ENCODE measurements around the gene LAD1.
A peak's percentile ranks its signal among the peaks of the same experiment; 100 is the strongest.

LAD1 gene, protein sequence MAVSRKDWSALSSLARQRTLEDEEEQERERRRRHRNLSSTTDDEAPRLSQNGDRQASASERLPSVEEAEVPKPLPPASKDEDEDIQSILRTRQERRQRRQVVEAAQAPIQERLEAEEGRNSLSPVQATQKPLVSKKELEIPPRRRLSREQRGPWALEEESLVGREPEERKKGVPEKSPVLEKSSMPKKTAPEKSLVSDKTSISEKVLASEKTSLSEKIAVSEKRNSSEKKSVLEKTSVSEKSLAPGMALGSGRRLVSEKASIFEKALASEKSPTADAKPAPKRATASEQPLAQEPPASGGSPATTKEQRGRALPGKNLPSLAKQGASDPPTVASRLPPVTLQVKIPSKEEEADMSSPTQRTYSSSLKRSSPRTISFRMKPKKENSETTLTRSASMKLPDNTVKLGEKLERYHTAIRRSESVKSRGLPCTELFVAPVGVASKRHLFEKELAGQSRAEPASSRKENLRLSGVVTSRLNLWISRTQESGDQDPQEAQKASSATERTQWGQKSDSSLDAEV

DNA sequence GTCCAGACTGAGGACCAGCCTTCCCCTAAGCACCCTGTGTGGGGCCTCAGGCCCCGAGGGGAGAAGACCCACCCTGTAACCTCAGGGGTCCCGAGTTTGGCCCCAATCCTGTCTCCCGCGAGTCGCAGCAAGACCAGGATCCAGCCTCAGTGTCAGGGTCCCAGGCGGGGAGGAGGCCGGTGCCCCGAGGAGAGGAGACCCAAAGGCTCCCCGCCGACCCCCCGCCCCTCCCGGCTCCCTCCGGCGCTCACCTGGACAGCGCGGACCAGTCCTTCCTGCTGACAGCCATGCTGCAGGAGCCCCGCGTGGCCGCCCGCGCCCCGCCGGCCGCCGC lies at the start of gene LAD1:
TSS of gene LAD1 (minus strand) at position 307 of the 334 bp plus-strand sequence. CDS start at position 289, 18 bp downstream.
- DNase-seq = no peak

DNA sequence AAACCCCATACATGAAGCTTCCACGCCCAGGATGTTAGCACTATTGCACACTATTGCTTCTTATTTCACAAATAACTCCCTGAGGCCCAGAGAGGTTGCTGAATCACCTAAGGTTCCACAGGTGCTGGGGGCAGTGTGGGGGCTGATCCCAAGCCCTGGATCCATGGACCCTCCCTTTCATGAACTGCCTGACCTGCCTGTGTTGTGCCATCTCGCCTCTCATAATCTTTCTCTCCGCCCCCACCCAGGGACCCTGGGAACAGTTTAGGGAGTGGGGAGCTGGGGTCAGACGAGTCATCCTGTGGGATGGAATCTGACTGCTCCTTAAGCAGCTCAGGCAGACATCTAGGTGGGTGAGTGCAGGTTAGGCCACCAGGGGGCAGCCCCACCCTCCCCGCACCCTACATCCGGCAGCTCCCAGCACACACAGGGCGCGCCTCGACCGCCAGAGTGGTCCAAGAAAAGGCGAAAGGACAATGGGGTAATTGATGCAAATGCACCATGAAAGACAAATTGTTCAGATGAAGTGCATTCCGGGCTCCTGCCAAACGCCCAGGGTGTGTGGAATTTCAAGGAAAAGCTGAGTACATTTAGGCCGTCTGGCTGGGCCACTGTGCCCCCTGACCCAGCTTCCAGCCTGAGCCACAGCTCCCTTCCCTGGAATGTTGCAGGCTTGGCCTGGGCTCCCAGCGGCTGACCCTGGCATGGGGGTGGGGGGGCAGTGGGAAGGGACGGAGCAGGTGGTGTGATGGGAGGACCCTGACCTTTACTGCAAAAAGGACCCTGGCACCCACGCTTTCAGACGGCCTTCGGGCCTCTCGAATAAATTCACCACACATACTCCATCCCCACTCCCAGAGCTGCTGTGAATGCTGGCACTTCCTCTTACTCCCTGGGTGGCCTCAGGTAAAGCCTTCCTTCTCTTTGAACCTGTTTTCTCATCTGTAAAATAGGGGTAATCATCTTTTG lies 49.1 kb upstream of the LAD1 start:
- peak; percentile 61 for DNase-seq

DNA sequence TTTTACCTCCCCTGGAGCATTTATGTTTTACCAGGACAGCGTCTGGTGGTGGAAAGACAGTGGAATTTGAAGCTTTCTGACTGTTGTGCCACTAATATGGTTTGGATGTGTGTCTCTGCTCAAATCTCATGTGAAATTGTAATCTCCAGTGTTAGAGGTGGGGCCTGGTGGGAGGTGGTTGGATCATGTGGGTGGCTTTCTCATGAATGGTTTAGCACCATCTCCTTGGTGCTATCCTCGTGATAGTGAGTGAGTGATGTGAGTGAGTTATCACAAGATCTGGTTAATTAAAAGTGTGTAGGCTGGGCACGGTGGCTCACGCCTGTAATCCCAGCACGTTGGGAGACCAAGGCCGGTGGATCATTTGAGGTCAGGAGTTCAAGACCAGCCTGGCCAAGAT lies 46.2 kb upstream of the LAD1 start:
- peak; percentile 50 for DNase-seq

DNA sequence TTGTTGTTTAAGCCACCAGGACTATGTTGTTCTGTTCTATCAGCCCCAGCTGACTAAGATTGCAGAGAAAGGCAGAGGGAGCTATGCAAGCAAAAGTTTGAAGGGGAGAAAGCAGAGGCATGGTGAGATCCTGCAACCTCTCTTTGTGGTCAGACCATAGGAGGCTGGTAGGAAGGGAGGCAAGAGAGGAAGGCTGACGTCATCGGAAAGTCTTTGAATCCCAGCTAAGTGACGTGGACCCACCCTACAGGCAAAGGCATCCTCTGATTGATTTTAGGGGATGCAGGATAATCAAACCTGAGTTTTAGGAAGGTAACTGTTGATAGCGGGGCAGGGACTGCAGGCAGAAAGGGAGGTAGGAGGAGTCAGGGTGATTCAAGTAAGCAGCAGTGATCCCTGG lies 45.7 kb upstream of the LAD1 start:
- peak; percentile 73 for DNase-seq

DNA sequence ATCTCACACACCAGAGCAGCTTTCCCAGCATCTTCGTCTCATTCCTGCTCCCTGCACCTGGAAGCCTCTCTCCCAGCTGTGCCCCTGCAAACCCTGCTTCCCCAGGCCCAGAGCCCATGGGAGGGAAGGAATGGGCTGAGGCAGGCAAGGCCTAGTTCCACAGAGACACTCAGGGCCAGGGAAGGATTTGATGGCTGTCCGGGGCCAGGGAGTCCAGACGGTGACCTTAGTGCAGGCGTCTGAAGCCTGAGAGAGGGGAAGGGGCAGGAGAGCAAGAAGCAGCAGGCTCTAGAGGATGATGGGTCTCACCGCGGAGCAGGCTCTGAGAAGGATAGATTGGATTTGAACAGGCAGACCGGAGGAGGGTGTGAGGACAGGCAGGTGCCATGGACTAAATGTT lies 44.6 kb upstream of the LAD1 start:
- DNase-seq = no peak

DNA sequence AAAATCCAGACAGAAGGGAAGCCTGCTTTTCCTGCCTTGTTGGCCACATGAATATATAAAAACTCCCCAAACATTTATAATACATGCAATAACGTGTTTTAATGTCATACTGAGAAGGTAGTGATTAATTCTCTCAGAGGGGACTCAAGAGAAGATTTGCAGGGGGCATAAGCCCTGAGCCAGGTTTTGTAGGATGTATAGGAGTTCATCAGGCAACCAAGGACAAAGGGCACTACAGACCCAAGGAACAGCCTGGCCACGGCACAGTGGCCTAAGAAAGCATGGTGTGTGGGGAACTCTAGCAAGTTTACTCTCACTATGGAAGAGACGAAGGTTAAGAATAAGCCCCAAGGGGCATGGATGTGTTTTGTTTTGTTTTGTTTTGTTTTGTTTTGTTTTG lies 37.8 kb upstream of the LAD1 start:
- no peak for DNase-seq

DNA sequence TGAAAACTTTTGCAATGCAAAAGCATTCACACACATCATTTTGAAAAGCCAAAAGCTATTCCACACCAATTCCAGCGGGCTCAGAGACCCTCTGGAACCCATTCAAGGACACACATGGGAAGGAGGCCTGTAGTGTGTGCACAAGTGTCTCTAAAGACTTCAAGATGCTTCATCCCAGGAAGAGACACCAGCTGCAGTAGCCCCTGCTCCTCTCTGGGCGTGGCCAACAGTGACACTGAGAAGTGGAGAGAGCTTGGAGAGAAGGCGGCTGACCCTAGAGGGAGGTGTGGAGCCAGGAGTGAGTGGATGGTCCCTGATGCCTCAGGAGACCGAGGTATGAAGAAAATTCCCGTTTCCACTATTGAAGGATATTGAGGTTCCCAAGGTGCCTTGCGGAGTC lies 37.3 kb upstream of the LAD1 start:
- DNase-seq = no peak

DNA sequence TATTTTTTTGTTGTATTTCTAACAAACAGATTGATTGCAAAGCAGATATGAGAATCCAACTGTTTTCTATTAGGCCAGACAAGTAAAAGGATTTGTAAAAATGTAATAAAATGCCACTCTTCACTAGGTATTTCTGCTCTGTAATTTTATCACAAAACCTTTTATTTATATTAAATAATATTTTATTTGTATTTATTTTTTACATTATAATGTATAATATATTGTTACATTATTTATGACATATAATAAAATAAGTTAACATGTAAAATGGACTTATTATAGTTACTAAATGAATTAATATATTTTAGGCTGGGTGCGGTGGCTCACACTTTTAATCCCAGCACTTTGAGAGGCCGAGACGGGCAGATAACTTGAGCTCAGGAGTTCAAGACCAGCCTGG lies 35.1 kb upstream of the LAD1 start:
- DNase-seq = no peak

DNA sequence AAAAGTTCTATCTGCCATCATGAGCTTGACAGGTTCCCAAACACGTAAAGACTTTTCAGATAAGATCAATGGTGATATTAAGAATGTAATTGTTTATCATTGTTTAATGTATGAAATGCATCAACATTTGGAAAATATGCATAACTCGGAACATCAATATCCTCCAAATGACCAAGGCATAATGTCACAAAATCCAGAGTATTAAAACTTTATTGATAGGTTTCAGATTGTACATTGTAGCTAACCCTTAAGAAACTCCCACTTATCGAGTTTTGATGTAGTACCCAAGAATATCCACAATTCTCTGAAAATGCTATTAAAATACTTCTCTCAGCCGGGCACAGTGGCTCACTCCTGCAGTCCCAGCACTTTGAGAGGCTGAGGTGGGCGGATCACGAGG lies 34.5 kb upstream of the LAD1 start:
- DNase-seq = no peak

DNA sequence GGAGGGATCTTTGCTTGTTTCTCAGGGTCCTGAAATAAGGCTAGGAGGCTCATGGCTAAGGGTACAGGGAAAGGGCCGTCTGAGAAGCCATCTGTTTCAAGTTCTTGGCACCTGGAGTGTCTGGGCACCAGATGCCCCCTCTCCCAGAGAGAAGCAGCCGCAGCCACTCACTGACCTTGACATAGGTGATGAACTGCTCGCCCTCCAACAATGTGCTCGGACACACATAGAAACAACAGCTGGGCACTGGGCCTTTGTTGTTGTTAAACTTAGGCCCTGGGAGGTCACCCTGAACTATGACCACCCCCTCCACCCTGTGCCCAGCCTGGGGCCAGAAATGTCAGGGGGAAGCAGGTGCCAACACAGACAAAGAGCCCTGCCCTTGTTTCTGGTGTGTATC lies 31.7 kb upstream of the LAD1 start:
- no peak for DNase-seq

DNA sequence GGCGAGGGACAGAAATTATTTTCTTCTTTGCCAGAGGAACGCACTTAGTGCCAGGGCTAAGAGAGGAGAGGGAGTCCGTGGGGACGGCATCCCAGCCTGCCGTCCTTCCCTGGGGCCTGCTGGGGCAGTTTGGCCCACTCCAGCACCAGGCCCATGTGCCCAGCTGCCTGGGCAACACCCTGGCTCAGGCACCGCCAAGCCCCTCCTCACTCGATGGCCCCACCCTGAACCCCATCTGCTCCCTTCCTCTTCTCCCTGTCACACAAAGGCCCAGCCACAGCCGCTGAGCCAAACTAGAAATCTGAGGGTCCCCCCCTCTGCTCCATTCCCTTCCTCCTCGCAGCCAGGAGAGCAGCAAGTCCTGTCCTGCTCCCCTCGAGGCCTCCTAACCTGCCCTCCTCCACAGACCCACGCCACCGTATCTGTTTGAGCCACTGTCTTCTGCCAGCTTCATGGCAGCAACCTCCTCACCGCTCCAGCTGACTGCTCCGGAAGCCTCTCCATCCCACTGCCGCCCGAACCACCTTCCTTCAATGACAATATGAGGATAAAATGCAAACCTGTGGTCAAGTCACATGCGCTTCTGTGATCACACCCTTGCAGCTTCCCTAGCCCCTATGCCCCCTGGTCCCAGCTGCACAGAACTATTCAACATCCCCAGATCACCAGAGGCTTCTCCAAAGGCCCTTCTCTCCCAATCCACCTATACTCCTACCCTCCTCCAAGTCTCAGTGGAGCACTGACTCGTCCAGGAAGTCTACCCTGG lies 30.8 kb upstream of the LAD1 start:
- no peak for DNase-seq

DNA sequence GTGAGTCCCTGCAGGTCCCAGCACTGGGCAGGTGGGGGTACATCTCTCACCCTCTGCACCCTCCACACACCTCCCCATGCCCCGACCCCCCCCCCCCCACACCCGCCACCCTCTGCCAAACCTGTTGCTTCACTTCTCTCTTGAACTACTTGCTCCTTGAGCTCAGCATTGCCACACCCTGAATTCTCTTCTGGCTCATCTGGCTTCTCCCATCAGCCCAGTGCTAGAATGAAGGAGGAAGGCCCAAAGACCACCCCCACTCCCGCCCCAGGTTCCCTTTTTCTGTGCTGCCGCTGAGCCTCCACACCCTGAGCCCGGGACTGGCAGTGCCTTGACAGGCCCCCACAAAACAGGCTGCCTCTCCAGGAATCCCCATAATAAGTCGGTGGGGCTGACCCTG lies 28.8 kb upstream of the LAD1 start:
- DNase-seq = peak; percentile 49

DNA sequence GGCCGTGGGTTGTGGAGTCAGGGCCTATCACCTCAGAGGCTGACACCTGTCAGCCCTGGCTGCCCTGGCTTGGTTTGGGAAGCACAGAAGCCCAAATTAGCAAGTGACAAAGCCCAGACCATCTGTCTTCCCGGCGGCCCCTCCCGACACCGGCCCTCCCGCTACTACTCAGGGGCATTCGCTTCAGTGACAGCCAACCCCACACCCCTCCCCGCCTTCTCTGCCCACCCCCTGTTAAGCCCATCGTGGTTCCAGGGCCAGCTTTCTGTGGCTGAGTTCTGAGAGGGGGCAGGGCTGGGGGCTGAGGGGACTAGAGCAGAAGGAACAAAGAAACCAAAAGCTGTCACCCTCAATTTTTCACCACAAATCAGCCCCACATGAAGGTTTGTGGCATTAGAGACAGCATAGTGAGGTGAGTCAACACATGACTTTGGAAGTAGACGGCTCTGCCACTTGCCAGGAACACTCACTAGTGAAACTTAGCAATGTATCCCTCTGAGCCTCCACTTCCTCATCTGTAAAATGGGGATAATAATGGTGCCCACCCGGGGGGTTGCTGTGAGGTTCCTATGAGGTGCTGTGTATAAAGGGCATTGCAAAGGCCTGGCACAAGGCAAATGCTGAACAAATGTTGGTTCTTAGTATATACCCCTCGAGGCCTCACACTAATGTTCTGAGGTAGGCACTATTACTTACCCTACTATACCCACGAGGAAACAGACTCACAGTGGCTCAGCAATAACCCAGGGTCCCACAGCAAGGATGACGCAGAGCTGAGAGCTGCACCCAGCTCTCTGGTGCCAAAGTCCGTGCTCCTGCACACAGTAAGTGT lies 27.6 kb upstream of the LAD1 start:
- DNase-seq = no peak

DNA sequence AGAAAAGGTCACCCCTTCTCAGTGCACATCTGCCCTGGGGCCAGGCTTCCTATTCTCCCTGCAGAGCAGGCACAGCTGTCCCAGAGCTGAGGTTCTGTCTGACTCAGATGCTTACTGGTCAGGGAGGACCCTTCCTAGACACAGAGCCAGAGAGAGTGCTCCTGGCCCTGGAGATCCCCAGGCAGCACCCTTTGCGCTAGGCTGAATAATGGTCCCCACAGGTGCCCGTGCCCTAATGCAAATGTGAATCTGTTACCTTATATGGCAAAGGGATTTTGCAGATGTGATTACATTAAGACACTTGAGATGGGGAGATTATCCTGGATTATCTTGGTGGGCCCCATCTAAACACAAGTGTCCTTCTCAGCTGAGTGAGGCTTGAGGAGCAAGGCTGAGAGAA lies 25.0 kb upstream of the LAD1 start:
- no peak for DNase-seq

DNA sequence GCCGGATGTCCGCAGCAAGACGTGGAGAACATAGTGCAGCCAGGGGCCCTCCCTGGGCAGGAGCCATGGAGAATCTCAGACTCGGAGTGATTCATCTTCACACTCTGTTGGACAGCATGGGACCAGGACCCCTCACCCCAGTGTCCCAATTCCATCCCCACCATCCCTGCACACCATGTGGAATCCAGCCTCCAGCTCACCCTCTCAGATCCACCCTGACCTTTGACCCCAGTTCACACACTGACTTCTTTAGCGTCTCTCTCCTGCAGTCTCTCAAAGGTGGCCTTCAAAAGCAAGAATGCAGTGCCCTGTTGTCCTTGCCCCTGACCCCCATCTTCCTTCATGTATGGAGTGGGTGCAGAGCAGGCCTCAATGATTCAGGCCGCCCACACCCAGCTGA lies 24.5 kb upstream of the LAD1 start:
- no peak for DNase-seq

DNA sequence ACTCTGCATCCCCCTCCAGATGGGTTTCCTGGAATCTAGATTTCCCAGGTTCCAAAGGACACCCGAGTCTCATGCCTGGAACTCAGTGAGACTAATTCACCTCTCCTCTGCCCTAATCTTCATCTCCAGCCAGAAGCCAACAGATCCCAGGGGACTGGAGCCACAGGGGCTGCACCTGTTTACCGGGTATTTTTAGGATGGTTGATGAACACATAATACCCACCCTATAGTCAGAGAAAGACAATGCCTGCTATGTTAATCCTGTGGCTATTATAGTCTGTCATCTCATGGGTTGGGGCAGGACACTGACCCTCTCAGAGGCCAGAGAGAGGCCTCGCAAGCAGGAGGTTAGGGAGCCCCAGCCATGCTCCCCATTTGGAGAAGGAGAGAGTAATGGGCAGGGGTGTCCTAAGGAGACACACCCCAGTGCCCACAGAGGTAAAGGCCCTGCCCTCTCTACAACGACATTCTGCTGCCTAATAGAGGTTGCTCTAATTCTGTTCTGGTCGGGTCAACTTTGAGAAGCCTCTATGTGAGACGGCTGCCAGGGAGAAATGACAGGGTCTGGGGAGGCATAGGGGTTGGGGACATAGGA lies 23.4 kb upstream of the LAD1 start:
- no peak for DNase-seq

DNA sequence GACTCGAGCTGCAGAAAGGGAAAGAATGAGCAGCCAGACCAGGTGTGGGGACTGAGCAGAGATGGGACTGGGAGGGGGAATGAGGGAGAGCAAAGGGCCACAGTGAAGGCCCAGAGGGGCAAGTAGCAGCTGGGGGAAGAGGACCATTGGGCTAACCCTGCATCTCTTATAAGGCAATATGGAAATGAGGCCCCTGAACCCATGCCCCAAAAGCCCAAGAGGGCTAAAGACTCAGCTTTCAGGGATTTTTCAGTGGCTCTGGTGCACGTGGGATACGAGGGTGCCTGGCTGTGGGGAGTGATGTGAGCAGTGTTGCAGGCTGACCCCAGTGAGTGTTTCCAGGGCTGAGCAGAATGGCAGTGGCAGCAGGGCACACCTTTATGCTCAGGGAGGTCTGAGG lies 22.9 kb upstream of the LAD1 start:
- DNase-seq = no peak

DNA sequence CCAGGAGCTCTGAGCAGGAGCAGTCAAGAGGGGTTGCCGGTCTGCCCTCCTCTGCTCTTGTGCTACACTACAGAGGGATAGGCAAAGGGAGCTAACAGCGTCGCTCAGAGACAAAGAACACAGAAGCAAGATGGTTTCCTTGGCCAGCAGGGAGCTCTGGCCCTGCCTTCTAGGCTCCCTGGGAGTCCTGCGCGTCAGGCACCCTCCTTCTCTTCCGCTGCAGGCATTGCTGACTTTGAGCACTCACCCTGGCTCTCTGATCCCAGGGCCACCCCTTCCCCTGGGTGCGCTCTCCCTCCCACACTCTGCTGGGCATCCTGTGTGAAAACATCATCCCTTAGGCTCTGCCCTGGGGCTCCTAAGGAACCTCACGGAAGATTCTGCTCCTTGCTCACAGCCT lies 21.9 kb upstream of the LAD1 start:
- no peak for DNase-seq

DNA sequence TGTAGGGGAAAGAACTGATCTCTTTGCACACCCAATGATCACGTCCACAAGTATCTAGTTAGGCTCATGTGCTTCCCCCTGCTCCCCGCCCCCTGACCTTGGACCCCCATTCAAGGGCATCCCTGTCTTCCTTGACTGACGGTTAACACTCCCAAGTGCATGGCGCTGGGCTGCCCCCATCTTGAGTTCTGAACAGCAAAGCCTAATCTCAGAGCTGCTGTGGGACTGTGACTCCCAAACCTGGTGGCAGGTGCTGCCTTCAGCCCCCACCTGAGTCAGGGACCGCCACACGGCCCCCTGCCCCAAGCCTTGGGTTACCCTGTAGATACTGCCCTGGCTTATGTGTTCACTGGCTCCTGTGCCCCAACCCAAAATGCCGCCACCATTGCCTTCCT lies 21.5 kb upstream of the LAD1 start:
- no peak for DNase-seq

DNA sequence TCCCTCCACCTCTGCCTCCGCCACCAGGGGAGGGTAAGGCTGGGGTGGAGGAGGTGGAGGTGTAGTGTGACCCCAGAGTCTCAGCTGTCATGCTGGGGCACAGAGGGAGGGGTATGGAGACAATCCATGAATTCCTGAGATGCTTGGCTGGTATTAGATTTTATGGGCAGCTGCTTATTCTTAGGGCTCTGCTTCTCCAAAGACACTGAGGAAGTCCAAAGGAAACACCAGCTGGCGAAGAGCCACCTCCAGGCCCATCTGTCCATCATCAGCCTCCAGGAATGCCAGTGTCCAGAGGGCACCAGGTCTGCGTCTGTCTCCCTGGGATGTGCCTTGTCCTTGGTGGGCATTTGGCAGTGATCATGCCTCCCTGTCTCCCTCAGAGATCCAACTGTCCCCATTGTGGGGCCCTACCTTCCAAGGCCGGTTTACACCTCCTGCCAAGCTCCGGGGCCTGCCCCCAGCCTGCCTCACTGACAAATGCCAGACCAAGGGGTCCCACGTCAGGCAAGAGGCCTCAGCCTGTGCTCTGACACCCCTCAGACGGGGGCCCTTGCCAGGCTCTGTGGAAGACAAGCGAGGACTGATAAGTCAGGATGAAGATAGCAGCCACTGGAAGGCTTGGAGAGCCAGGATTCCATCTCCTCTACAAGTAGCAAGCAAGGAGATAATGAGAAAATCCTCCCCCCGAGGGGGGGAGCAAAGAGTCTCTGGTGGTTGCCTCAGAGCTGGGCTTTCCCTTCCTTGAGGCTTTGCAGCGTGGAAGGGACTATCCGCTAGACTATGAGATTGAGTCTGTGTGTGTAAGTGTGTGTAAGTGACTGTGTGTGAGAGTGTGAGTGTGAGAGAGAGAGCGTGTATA lies 20.9 kb upstream of the LAD1 start:
- DNase-seq = no peak

DNA sequence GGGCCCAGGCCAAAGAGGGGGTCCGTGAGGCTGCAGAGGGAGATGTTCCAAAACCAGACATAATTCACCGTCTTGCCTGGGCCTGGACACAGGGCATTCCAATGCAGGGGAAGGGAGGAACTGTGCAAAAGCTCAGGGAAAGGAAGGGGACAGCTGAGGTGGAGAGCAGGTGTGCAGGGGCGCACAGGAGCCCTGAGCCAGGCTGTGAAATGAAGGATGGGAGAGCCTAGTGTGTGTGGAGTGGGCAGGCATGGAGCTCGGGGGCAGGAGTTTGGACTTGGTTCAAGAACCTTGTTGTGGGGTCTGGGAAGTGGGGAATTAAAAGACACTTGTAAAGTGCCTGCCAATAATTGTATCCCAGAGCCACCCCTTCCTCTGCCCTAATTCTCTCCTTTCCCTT lies 20.1 kb upstream of the LAD1 start:
- no peak for DNase-seq

Measured in inflammatory macrophage treated with lipopolysaccharide for 4 hours (primary cell).